HG03280 (cell line): ENCODE results near the gene ANXA2R.
"Not testable (repeated sequence)": the region's sequence is repeated elsewhere in the genome, so short reads cannot be mapped to it uniquely, and the experiment has no call there.

ENCODE experiments used
- ATAC-seq: cut with Tn5 transposase; IDR thresholded peaks from one replicate; pipeline ENCODE4 v1.9.1; 2021; ENCODE audit warnings: mild to moderate bottlenecking, moderate library complexity; ENCODE audit not compliant: unreplicated experiment

Gene ANXA2R, protein sequence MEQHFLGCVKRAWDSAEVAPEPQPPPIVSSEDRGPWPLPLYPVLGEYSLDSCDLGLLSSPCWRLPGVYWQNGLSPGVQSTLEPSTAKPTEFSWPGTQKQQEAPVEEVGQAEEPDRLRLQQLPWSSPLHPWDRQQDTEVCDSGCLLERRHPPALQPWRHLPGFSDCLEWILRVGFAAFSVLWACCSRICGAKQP

DNA sequence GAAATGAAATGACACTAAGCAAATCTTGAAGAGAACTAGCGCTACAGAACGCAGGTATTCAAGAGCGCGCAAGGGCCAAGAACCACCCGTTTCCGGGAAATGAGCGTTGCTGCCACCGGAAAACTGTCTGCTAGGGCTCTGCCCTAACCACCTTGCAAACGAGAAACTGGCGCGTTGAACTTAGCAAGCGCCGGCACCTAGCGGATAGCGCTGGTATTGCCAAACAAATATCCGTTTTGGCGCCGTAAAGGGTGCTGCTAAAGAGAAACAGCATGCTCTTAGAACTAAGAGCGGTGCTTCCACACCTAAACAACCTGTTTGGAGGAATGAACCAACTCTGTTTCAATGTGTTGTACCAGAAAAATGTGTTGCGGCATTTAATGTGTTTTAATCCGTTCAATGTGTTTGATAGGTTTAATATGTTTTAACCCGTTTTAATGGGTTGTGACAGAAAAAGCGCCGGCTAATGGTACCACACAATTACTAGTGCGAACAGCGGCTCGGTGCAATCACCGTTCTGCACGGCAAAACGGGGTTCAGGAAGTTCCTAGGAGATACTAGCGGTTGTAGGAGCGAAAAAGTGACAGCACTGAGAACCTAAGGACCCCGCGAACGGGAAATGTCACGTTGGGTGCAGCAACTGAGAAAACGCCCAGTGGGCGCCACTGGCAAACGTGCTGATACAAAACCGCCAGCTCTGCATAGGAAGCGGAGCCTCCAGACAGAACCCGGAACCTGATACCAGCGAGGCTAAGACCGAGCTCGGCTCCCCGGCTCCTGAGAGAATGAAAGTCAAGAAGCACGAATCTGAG is at the start of gene ANXA2R:
TSS of gene ANXA2R (minus strand) at position 33 of the 812 bp plus-strand sequence. CDS start 273 bp downstream, outside the sequence.
- peak; percentile 49 for ATAC-seq

DNA sequence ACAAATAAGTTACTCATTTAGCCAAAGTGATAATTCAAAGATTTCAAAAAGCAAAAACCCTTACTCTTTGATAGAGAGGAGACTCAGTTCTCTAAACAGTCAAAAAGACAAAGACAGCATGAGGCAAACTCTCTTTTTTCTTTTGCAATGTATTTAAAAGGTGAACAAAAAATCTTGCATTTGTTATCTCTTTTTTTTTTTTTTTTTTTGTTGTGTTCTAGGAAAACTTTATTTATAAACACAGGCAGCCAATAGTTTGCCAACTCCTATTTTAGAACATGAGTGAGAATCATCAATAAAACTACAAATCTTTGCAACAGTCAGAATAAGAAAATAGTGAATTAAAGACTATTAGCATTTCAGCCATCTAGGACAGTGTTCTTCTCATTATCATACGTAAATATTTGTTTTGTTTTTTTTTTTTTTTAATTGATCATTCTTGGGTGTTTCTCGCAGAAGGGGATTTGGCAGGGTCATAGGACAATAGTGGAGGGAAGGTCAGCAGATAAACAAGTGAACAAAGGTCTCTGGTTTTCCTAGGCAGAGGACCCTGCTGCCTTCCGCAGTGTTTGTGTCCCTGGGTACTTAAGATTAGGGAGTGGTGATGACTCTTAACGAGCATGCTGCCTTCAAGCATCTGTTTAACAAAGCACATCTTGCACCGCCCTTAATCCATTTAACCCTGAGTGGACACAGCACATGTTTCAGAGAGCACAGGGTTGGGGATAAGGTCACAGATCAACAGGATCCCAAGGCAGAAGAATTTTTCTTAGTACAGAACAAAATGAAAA is 46.2 kb upstream of the ANXA2R start:
- not testable (repeated sequence) for ATAC-seq

DNA sequence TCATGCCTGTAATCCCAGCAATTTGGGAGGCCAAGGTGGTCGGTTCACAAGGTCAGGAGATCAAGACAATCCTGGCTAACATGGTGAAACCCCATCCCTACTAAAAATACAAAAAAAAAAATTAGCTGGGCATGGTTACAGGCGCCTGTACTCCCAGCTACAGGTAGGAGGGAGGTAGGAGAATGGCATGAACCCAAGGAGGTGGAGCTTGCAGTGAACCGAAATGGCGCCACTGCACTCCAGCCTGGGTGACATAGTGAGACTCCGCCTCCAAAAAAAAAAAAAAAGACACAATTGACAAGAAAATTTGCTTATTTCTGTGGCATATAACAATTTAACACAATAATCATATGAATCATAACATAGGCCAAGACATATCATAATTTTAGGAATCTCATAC is 45.3 kb upstream of the ANXA2R start:
- ATAC-seq: no peak

DNA sequence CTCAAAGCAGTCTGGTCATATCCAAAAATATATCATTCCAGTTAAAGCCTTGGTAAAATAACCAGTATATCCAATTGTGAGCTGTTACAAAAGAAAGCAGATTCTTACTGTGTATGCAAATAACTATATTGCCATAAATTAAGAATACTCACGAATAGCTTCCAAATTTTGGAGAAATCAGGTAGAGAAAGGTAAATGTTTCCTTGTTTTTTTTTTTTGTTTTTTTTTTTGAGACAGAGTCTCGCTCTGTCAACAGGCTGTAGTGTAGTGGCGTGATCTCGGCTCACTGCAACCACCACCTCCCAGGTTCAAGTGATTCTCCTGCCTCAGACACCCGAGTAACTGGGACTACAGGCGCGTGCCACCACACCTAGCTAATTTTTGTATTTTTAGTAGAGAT is 44.3 kb upstream of the ANXA2R start:
- ATAC-seq: not testable (repeated sequence)

DNA sequence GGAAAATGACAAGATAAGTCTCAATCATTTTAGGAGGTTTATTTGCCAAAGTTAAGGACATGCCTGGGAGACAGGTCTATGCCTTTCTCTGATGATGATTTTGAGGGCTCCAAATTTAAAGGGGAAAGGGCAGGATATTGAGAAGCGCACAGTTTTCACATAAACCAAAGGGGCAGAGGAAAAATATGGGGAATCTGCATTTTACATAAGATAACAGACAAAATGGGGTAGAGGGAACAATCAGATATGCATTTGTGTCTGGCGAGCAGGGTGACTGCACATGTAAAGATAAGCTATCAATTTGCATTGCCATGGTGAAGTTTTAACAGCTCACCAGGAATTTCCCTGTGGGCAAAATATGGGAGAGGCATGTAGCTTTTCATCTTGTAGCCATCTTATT is 41.2 kb upstream of the ANXA2R start:
- not testable (repeated sequence) for ATAC-seq

DNA sequence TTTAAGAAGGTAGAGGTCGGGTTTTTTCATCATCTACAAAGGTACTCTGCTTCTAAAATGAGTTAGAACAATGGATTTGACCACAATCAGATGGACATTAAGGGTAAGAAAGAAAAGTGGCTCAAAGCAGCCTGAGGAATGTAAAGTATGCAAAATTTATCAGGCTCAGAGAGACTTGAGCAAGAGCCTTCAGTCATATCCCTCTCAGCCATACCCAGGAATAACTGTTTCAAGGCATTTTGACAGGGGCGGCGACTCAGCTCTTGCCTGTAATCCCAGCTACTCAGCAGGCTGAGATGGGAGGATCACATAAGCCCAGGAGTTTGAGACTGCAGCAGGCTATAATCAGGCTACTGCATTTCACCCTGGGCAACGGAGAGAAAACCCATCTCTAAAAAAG is 38.8 kb upstream of the ANXA2R start:
- ATAC-seq: no peak

DNA sequence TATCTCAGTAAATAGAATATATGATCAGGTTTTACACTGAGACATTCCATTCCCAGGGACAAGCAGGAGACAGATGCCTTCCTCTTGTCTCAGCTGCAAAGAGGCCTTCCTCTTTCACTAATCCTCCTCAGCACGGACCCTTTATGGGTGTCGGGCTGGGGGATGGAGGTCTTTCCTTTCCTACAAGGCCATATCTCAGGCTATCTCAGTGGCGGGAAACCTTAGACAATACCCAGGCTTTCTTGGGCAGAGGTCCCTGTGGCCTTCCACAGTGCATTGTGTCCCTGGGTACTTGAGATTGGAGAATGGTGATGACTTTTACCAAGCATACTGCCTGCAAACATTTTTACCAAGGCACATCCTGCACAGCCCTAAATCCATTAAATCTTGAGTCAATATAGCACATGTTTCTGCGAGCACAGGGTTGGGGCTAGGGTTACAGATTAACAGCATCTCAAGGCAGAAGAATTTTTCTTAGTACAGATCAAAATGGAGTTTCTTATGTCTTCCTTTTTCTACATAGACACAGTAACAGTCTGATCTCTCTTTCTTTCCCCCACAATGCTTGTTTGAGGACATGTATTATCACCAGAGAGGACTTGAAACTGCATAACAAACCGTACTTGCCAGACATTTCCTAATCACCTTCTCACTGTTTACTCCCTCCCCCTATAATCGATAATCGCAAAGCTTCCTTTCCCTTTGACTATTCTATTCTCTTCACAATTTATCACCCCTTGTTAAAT is 37.5 kb upstream of the ANXA2R start:
- ATAC-seq: not testable (repeated sequence)

DNA sequence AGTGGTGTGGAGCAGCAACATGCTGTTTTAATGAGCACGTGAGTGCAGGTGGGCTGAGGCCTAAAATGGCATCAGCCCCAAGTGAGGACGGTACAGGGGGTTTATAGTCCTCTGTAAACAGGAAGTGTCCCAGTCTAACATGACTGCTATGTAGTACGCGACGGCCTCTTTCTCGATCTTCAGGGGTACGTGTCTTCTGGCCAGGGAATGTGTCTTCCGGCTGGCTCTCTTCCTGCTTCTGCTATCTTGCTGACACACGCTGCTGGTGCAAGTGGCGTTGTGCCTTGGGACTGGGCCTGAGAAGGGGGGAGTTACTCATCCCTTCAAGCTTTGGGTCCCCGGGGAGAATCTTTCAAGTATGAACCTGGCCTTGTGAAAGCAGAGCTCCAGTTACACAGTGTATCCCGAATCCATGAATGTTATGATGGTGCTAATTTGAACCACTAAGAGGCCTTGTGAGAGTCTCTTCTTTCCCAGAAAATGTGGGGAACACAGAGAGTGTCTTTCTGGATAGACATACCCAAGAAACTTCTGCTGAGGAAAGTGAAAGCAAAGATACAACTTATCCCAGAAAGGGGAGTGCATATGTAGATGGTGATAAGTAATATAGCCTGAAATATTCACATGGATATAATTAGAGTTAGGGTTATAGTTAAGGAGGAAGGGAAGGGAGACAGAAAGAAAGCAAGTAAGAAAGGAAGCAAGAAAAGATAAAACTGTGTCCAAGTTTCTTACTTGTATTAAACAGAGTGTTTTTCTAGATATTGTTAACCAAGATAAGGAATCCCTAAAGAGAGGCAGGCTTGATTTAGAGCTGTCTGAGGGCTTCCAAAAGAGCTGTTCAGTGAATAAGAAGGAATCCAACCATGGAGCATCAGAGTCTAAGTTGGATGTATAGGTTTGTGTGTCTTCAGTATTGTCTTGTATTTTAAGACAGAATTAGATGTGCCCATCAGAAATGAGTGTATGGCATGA is 35.5 kb upstream of the ANXA2R start:
- no peak for ATAC-seq

DNA sequence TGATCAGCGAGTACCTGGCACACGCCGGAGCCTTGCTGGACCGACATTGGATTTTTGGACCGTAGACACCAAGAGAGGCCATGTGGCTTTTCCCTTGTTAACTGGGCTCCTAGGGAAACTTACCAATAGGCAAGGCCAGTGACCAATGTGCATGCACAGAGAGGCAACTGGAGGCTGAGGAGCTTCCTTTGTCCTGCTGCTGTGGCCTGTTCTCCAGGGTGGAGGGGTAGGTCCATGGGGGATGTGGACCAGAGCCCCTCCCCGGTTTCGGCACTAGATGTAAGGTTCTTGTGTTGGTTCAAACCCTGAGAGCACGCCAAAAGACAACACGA is 34.8 kb upstream of the ANXA2R start:
- no peak for ATAC-seq

DNA sequence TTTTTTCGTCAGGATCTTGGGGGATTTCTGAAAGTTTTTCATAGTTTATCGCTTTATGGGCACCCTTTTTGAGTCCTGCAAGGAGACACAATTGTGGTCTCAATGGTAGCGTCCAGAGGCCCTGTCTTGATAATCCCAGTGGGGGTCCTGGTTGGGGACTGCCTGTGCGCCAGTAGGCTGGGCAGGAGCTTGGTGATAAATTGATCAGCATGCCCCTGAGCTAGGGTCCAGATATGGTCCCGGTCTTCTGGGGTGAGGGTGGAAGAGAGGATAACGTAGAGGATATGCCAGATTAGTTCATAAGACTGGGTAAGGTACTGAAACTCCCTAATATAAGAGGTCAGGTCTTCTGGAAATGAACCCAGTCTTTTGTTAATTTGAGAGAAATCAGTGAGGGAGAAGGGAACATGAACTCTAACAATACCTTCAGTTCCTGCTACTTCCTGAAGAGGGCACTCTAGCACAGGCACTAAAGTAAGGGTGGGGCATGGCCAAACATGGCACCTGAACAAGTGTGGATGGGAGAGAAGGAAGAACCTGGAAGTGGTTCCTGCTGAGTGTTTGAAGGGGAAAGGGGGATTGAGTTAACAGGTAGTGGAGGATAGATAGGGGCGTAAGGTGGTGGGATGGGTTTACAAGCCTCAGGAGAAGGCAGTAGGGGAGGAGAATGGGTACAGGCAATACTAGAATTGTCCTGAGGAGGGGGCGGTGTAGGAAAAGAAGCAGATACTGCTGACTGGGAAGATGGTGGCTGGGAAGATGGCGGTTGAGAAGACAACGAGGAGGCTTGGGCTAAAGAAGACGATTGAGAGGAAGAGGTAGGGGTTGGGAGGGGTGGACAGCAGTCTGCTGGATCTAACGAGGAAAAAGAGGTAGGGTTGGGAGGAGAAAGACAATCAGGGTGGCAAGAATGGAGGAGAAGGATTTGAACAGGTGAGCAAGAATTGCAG is 33.8 kb upstream of the ANXA2R start:
- ATAC-seq: no peak

DNA sequence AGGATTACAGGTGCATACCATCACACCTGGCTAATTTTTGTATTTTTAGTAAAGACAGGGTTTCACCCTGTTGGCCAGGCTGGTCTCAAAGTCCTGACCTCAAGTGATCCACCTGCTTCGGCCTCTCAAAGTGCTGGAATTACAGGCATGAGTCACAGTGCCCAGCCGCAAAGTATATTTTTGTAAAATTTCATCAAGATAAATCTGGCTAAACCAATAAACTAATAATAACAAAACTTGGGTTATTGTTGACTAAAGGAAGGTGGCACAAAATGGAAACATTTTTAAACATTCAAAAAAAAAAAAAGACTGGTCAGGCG is 29.2 kb upstream of the ANXA2R start:
- not testable (repeated sequence) for ATAC-seq

DNA sequence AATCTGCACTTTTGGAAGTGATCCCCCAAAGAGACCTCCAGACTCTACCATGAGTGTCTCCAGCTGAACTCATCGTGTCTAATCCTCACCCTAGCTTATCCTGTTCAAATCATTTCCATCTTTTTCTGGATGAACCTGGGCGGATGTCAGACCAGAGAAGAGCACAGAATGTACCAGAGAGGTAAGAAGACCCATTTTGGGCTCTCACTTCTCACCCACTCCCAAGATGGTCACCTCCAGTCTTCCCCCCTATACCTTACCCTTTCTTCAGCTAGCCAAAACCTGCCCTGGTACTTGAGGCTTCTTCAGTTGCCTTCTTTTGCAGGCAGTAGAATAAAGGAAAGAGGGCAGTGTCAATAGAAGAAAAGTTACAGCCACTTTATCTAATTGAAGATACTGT is 27.9 kb upstream of the ANXA2R start:
- no peak for ATAC-seq

DNA sequence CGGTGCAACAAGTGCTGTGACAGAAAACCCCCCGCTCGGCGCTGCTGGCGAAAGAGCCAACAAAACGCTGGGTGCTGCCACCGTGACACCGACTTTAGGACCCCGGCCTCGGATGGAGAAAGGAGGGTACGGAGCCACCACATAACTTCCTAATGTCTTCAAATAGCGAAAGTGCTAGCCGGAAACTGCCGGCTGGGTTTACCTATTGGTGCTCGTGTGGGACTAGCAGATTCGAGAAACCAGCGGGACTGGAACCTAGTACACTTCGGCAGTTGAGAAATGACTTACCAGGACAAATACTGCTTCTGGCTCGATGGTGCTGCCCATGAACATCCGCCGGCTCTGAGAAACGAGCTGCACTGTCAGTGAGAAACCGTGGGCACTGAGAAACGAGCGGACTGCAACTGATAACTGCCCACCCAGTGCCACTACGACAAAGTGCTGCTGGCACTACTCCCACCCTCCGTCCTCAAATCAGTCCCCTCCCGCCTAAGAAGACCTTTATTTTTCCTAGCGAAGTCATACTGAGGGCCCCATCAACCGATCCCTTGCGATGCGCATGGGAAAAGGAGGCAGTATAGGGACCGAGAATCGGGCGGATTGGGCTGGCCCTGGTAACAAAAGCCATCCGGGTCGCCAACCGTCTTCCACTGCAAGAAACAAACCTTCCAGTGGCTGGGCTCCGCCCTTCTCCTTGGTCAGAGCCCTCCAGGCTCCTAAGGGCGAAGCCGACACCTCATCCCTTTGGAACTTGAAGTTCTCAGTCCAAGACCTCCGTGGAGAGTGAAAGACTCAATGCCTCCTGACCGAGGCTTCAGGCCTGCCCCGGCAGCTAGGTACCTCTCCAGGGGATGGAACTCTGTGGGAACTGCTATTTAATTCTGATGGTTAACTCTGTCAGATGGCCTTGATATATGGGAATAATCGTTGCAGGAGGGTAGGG is 27.0 kb upstream of the ANXA2R start:
- peak; percentile 37 for ATAC-seq

DNA sequence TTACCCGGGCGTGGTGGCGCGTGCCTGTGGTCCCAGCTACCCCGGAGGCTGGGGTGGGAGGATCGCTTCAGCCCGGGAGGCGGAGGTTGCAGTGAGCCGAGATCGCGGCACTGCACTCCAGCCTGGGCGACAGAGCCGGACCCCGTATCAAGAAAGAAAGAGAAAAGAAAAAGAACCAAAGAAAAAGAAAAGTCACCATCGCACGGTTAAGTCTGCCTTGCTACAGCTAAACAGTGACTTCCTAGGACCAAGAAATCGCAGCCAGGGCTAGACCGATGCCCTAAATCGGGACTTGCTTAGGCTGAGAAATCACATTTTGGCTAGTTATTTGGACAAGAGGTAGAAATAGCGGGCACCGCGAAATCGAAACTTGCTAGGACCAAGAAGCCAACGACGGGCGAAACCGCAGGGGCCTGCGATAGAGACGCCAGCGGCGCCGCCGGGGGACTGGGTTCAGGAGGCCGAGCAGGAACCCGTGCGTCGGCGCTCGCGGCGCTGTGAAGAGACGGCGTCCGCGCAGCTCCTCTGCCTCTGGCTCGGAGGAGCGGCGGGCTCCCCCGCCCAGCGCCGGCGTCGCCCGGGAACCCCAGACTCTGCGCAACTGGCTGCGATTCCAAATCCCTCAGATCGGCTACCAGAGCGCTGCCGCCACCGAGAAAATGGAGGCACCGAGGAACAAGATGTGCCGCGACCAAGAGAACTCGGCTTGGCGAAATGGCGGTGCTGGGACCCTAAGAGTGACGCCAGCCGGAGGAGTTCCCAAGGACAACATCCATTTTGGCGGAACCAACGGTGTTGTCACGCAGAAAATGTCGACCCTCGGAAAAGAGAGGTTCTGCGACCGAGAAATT is 26.1 kb upstream of the ANXA2R start:
- peak; percentile 38 for ATAC-seq

DNA sequence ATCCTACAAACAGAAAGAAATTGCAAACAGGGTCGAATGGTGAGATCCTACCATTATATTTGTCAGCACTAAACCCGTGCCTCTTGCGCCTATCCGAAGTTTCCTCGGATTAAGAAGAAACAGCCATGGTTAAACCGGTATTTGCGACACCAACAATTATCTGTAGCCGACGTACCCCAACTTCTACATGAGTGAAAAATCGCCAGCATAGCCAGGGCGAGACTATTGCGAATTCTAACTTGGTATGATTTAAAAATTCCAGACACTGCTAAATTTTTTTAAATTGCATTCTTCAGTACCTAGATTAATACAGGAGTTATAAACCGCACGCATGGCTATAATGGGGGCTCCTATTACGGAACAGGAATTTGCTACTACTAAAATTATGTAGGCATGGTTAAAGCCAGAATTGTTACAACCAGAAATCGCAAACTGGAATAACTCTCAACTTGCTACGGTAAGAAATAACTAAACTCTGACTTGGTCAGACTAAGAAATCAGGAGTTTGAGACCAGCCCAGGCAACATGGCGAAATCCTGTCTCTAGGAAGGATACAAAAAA is 25.3 kb upstream of the ANXA2R start:
- ATAC-seq: no peak

DNA sequence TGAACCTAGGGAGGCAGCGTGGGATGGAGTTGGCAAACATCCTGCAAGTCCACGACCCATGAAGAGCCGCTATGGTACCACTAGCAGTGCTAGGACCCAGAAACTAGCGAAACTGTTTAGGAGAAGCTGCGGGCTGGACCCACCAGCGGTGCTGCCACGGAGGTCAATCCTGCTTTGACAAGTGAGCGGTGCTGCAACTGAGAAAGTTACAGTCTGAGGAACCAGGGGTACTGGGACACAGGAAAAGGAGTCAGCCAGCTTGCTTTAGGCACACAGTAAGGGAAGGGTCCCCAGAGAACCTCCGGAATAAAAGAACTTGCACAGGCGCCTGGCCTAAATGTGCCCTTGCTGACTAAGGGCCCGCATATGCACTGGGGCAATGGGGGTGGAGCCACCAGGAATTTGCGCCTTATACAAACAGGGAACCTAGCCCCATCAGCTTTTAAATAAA is 23.6 kb upstream of the ANXA2R start:
- no peak for ATAC-seq
